GM10266 (cell line): ENCODE measurements around the gene CDC45.

ENCODE experiments used
- DNase-seq: peaks from one replicate; pipeline ENCODE4 v3.0.0; 2012; ENCODE audit errors: extremely low spot score
- CTCF ChIP-seq: IDR thresholded peaks from 2 replicates; pipeline ENCODE4 v1.5.1; 2012; ENCODE audit warnings: mild to moderate bottlenecking, low read depth; ENCODE audit not compliant: control insufficient read depth, insufficient read depth; ENCODE audit errors: missing control alignments

The CDC45 gene

GRCh38 chr22:19466126-19466716 is 13.5 kb upstream of the CDC45 start:
- no peak for DNase-seq
- no peak for TF ChIP-seq CTCF

- no peak for DNase-seq
- no peak for TF ChIP-seq CTCF
These were observed 12.6 kb upstream of the CDC45 start for GRCh38 chr22:19466848-19467752.

GRCh38 chr22:19467912-19468311 is 11.8 kb upstream of the CDC45 start:
- DNase-seq, result no peak
- no peak for TF ChIP-seq CTCF

- no peak for TF ChIP-seq CTCF
- no peak for DNase-seq
These were observed 10.3 kb upstream of the CDC45 start for GRCh38 chr22:19469421-19469820.

- no peak for DNase-seq
- TF ChIP-seq CTCF, result no peak
These were observed 9.7 kb upstream of the CDC45 start for GRCh38 chr22:19470010-19470409.

- no peak for DNase-seq
These were observed 8.1 kb upstream of the CDC45 start for GRCh38 chr22:19471572-19471971.

More at GRCh38 chr22:19471572-19471971, 8.1 kb upstream of the CDC45 start:
- no peak for TF ChIP-seq CTCF
